ENCODE measurements around the gene KRT6C.
"Not testable (repeated sequence)": the region's sequence is repeated elsewhere in the genome, so short reads cannot be mapped to it uniquely, and the experiment has no call there.

KRT6C gene

GRCh38 chr12:52473768-52474167, at the start of gene KRT6C:
Gene KRT6C (minus strand): TSS chr12:52473805. CDS start chr12:52473737, 68 bp downstream.
- no peak for FAIRE-seq

GRCh38 chr12:52522346-52523011, 48.9 kb upstream of the KRT6C start:
- no peak for FAIRE-seq

GRCh38 chr12:52521568-52522266, 48.1 kb upstream of the KRT6C start:
- FAIRE-seq, result no peak

GRCh38 chr12:52521175-52521567, 47.6 kb upstream of the KRT6C start:
- no peak for FAIRE-seq

GRCh38 chr12:52519826-52520662, 46.4 kb upstream of the KRT6C start, which contains the start of gene KRT5:
Gene KRT5 (minus strand): TSS chr12:52520394. CDS start chr12:52520296, 98 bp downstream.
- FAIRE-seq, result no peak

DNA sequence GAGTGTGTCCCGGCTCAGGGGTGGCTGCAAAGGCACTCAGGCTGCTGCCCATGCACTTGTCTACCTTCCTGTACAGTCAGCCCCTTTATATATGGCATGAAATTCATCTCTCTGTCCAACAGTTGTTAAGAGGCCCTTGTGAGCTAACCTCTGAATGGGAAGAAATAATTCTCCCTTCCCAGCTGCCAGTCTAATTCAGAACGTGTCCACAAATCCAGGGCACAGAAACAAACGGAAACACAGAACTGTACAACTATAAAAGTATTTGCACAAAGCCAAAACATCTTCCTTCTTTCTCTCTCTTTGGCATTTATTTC, 45.7 kb upstream of the KRT6C start:
- FAIRE-seq, result no peak

- FAIRE-seq, result no peak
These were observed 45.2 kb upstream of the KRT6C start for GRCh38 chr12:52518574-52519386.

DNA sequence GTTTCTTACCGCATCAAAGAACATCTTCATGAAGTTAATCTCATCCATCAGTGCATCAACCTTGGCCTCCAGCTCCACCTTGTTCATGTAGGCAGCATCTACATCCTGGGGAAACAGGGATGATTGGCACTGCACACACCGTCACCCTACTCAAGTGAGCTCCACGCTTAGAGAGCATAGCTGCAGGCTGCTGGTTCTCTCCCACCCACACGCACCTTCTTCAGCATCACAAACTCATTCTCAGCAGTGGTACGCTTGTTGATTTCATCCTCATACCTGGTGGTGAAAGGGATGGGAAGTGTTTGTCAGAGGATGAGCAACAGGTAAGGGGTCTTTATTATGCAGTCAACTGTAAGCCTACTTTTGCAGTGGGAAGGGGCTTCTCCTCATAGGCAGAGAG, 44.3 kb upstream of the KRT6C start:
- no peak for FAIRE-seq

- no peak for FAIRE-seq
These were observed 43.6 kb upstream of the KRT6C start for GRCh38 chr12:52517005-52517835.

GRCh38 chr12:52515927-52516831, 42.6 kb upstream of the KRT6C start:
- no peak for FAIRE-seq

- FAIRE-seq, result no peak
These were observed 41.7 kb upstream of the KRT6C start for GRCh38 chr12:52515319-52515646.

GRCh38 chr12:52514471-52515318, 41.1 kb upstream of the KRT6C start:
- FAIRE-seq, result no peak

DNA sequence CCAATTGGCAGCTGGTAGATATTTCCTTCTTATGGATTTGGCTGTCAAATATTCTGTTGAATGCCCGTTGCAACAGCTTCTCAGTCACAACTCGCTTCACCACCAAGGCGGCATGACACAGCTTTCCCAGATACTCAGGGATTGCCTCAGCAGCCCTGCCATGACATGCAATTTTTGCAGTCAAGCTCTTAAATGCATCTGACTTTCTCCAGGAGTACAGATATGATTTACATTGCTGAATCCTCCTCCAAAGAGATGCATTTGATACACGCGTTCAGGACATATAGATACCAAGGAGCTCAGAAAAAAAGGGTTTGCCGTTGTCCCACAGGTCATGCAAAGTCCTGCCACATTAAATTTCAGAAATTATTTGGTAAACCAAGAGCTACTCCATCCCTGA, 40.1 kb upstream of the KRT6C start:
- FAIRE-seq, result no peak

GRCh38 chr12:52508211-52508610, 34.6 kb upstream of the KRT6C start:
- FAIRE-seq, result no peak

- FAIRE-seq, result no peak
These were observed 33.5 kb upstream of the KRT6C start for GRCh38 chr12:52506858-52507715.

DNA sequence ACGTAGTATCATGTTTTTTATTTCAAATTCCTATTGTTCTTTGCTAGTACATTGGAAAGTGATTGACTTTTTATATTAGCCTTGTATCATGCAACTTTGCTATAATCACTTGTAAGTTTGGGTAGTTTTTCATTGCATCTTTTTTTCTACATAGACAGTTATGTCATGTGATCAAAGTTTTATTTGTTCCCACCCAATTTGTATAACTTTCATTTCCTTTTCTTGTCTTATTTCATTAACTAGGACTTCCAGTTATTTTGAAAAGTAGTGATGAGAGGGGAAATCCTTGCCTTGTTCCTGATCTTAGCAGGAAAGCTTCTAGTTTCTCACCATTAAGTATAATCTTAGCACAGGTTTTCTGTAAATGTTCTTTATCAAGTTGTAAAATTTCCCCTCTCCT, 29.3 kb upstream of the KRT6C start:
- FAIRE-seq, result no peak

GRCh38 chr12:52501490-52501889, 27.9 kb upstream of the KRT6C start:
- FAIRE-seq, result no peak

- FAIRE-seq, result not testable (repeated sequence)
These were observed 27.0 kb upstream of the KRT6C start for GRCh38 chr12:52500574-52500973.

Measured in colon (tissue), 2 donors.